ENCODE data around the gene PPFIBP2.

The PPFIBP2 gene

DNA sequence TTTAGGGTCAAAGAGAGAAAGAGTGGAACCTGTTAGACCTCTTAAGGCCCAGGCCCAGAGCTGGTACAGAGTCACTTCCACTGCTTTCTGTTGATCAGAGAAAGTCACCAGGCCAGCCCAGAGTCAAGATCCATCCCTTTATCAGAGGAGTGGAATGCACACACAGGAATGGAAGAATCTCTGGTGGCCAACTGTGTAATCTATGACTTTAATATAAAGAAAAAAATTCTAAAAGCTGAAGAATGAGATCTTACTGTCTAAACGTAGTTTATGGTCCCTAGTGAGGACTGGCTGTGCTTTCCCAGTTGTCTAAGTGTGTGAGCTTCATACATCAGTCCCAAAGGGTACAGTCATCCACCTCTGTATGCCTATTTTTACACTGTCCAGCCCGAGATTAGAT, 51.0 kb downstream of the PPFIBP2 start:
- ATAC-seq: no peak
- no peak for TF ChIP-seq ISL1 (CRISPR knock-in tag; IDR thresholded peaks at IDR 0.05)
- TF ChIP-seq CSDC2 (CRISPR knock-in tag; IDR thresholded peaks at IDR 0.05): no peak

DNA sequence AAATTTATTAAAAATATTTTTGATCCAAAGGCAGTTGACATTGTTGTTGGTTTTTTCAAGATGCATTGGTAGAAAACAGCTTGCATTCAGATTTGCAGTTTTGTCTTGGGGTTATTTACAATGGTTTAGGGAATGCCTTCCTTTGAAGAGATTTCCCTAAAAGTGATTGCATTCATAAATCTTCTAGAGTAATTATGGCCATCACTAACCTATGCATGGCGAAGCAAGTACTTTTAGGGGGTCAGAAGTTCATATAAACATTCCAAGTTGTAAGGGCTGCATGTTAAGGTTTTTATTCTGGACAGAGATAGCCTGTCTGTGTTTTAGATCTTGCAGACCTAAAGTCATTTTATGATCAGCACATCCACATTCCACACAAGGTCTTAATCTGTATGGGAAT, 53.5 kb downstream of the PPFIBP2 start:
- TF ChIP-seq ARNTL (CRISPR knock-in tag; IDR thresholded peaks at IDR 0.05; ENCODE audit: borderline replicate concordance, low read depth) (no peak), GLIS3 (CRISPR knock-in tag; IDR thresholded peaks at IDR 0.05) (no peak), ZFP30 (CRISPR knock-in tag; IDR thresholded peaks at IDR 0.05) (no peak), TOX (CRISPR knock-in tag; IDR thresholded peaks at IDR 0.05; ENCODE audit: borderline replicate concordance) (no peak), RARB (CRISPR knock-in tag; IDR thresholded peaks at IDR 0.05) (no peak), PPARA (CRISPR knock-in tag; IDR thresholded peaks at IDR 0.05; ENCODE audit: borderline replicate concordance) (no peak), TSHZ2 (CRISPR knock-in tag; IDR thresholded peaks at IDR 0.05) (no peak), ZNF565 (CRISPR knock-in tag; conservative IDR thresholded peaks at IDR 0.05; ENCODE audit: low read depth) (no peak), ZNF8 (CRISPR knock-in tag; IDR thresholded peaks at IDR 0.05) (no peak), ESRRG (CRISPR knock-in tag; IDR thresholded peaks at IDR 0.05) (no peak), OSR1 (CRISPR knock-in tag; IDR thresholded peaks at IDR 0.05) (no peak), ZNF70 (CRISPR knock-in tag; IDR thresholded peaks at IDR 0.05) (no peak), CSDC2 (CRISPR knock-in tag; IDR thresholded peaks at IDR 0.05) (no peak), SNAI2 (CRISPR knock-in tag; IDR thresholded peaks at IDR 0.05) (no peak)
- TF ChIP-seq, protein P1, sequence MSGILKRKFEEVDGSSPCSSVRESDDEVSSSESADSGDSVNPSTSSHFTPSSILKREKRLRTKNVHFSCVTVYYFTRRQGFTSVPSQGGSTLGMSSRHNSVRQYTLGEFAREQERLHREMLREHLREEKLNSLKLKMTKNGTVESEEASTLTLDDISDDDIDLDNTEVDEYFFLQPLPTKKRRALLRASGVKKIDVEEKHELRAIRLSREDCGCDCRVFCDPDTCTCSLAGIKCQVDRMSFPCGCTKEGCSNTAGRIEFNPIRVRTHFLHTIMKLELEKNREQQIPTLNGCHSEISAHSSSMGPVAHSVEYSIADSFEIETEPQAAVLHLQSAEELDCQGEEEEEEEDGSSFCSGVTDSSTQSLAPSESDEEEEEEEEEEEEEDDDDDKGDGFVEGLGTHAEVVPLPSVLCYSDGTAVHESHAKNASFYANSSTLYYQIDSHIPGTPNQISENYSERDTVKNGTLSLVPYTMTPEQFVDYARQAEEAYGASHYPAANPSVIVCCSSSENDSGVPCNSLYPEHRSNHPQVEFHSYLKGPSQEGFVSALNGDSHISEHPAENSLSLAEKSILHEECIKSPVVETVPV (CRISPR knock-in tag; IDR thresholded peaks at IDR 0.05): no peak
- no peak for ATAC-seq

- no peak for ATAC-seq
- TF ChIP-seq OSR1 (CRISPR knock-in tag; IDR thresholded peaks at IDR 0.05) (no peak), GLIS3 (CRISPR knock-in tag; IDR thresholded peaks at IDR 0.05) (no peak), ZNF565 (CRISPR knock-in tag; conservative IDR thresholded peaks at IDR 0.05; ENCODE audit: low read depth) (no peak), POU6F1 (CRISPR knock-in tag; IDR thresholded peaks at IDR 0.05; ENCODE audit: borderline replicate concordance, low read depth) (no peak), ESRRG (CRISPR knock-in tag; IDR thresholded peaks at IDR 0.05) (no peak), CSDC2 (CRISPR knock-in tag; IDR thresholded peaks at IDR 0.05) (no peak), TSHZ2 (CRISPR knock-in tag; IDR thresholded peaks at IDR 0.05) (no peak), ISL1 (CRISPR knock-in tag; IDR thresholded peaks at IDR 0.05) (no peak), BACH2 (CRISPR knock-in tag; IDR thresholded peaks at IDR 0.05; ENCODE audit: borderline replicate concordance) (no peak), ZFP30 (CRISPR knock-in tag; IDR thresholded peaks at IDR 0.05) (no peak)
- TF ChIP-seq, protein P1 (CRISPR knock-in tag; IDR thresholded peaks at IDR 0.05): no peak
- TF ChIP-seq, protein P2, sequence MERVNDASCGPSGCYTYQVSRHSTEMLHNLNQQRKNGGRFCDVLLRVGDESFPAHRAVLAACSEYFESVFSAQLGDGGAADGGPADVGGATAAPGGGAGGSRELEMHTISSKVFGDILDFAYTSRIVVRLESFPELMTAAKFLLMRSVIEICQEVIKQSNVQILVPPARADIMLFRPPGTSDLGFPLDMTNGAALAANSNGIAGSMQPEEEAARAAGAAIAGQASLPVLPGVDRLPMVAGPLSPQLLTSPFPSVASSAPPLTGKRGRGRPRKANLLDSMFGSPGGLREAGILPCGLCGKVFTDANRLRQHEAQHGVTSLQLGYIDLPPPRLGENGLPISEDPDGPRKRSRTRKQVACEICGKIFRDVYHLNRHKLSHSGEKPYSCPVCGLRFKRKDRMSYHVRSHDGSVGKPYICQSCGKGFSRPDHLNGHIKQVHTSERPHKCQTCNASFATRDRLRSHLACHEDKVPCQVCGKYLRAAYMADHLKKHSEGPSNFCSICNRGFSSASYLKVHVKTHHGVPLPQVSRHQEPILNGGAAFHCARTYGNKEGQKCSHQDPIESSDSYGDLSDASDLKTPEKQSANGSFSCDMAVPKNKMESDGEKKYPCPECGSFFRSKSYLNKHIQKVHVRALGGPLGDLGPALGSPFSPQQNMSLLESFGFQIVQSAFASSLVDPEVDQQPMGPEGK (CRISPR knock-in tag; IDR thresholded peaks at IDR 0.05; ENCODE audit: borderline replicate concordance): no peak
These were observed 55.2 kb downstream of the PPFIBP2 start for GRCh38 chr11:7569044-7569443.

Data from SK-N-SH treated with all-trans-retinoic acid at 6 μM for 48 hours (cell line).